ENCODE results near the gene ALDH1A3. TPM values are rescaled to one million over a fixed set of nuclear protein-coding genes. Genes with fewer than 3 reads are reported as not detected.

ALDH1A3 gene
- polyA plus RNA-seq, 3 donors: 10.3 to 150 (median 118) TPM

GRCh38 chr15:100897221-100898151, 17.9 kb downstream of the ALDH1A3 start:
- no peak overlapping the region for H3K27ac ChIP-seq (ENCODE audit: low read depth, low read length)
- WGBS, 3 donors: 89 to 93% (median 92%) methylated on average over 26 of the region's 26 CpGs

- 83 to 94% (median 90%) methylated on average over 9 of the region's 9 CpGs for WGBS, 3 donors
These were observed 18.5 kb downstream of the ALDH1A3 start for GRCh38 chr15:100898152-100898490.

GRCh38 chr15:100898661-100899462, 19.2 kb downstream of the ALDH1A3 start:
- no peak overlapping the region for H3K27ac ChIP-seq (ENCODE audit: low read depth, low read length)

More at GRCh38 chr15:100898152-100898490, 18.5 kb downstream of the ALDH1A3 start:
- H3K27ac ChIP-seq (ENCODE audit: low read depth, low read length): no peak overlapping the region

GRCh38 chr15:100899601-100900000, 20.0 kb downstream of the ALDH1A3 start:
- WGBS, 3 donors: 53 to 74% (median 55%) methylated on average over 5 of the region's 5 CpGs
- H3K27ac ChIP-seq (ENCODE audit: low read depth, low read length): no peak overlapping the region

More at GRCh38 chr15:100898661-100899462, 19.2 kb downstream of the ALDH1A3 start:
- 69 to 77% (median 73%) methylated on average over 11 of the region's 11 CpGs for WGBS, 3 donors

- WGBS, 3 donors: 54 to 71% (median 65%) methylated on average over 13 of the region's 13 CpGs
- H3K27ac ChIP-seq (ENCODE audit: low read depth, low read length): no peak overlapping the region
These were observed 20.6 kb downstream of the ALDH1A3 start for GRCh38 chr15:100900136-100900794.

- WGBS, 3 donors: 79 to 85% (median 83%) methylated on average over 9 of the region's 9 CpGs
- H3K27ac ChIP-seq (ENCODE audit: low read depth, low read length): no peak overlapping the region
These were observed 21.2 kb downstream of the ALDH1A3 start for GRCh38 chr15:100900795-100901169.

GRCh38 chr15:100901296-100901695, 21.7 kb downstream of the ALDH1A3 start:
- H3K27ac ChIP-seq (ENCODE audit: low read depth, low read length): no peak overlapping the region
- WGBS, 3 donors: 40 to 81% (median 40%) methylated on average over 3 of the region's 3 CpGs

GRCh38 chr15:100901702-100902435, 22.2 kb downstream of the ALDH1A3 start:
- H3K27ac ChIP-seq (ENCODE audit: low read depth, low read length): no peak overlapping the region
- WGBS, 3 donors: 39 to 65% (median 55%) methylated on average over 14 of the region's 14 CpGs

GRCh38 chr15:100902436-100903167, 23.0 kb downstream of the ALDH1A3 start:
- peak overlapping the region; percentile 48 for H3K27ac ChIP-seq (ENCODE audit: low read depth, low read length)
- 26 to 36% (median 27%) methylated on average over 22 of the region's 22 CpGs for WGBS, 3 donors

GRCh38 chr15:100903168-100903554, 23.5 kb downstream of the ALDH1A3 start:
- 51 to 76% (median 61%) methylated on average over 3 of the region's 3 CpGs for WGBS, 3 donors
- peak overlapping the region; percentile 48 for H3K27ac ChIP-seq (ENCODE audit: low read depth, low read length)

- H3K27ac ChIP-seq (ENCODE audit: low read depth, low read length): no peak overlapping the region
- WGBS, 3 donors: 74 to 89% (median 84%) methylated on average over 8 of the region's 8 CpGs
These were observed 26.2 kb downstream of the ALDH1A3 start for GRCh38 chr15:100905850-100906249.

- 78 to 93% (median 91%) methylated on average over 6 of the region's 6 CpGs for WGBS, 3 donors
These were observed 28.8 kb downstream of the ALDH1A3 start for GRCh38 chr15:100908466-100908865.

GRCh38 chr15:100909565-100909964, 29.9 kb downstream of the ALDH1A3 start:
- 58 to 84% (median 60%) methylated on average over 4 of the region's 4 CpGs for WGBS, 3 donors
- no peak overlapping the region for H3K27ac ChIP-seq (ENCODE audit: low read depth, low read length)

More at GRCh38 chr15:100908466-100908865, 28.8 kb downstream of the ALDH1A3 start:
- H3K27ac ChIP-seq (ENCODE audit: low read depth, low read length): no peak overlapping the region

GRCh38 chr15:100909989-100910955, 30.6 kb downstream of the ALDH1A3 start:
- 75 to 85% (median 82%) methylated on average over 12 of the region's 12 CpGs for WGBS, 3 donors
- H3K27ac ChIP-seq (ENCODE audit: low read depth, low read length): no peak overlapping the region

GRCh38 chr15:100911086-100911485, 31.5 kb downstream of the ALDH1A3 start:
- no peak overlapping the region for H3K27ac ChIP-seq (ENCODE audit: low read depth, low read length)
- 67 to 86% (median 73%) methylated on average over 10 of the region's 10 CpGs for WGBS, 3 donors

GRCh38 chr15:100913961-100914360, 34.3 kb downstream of the ALDH1A3 start:
- WGBS, 3 donors: 79 to 88% (median 79%) methylated on average over 4 of the region's 4 CpGs
- H3K27ac ChIP-seq (ENCODE audit: low read depth, low read length): no peak overlapping the region
